CD14-positive monocyte (primary cell): ENCODE measurements around the gene PCSK4. TPM values are rescaled to one million over a fixed set of nuclear protein-coding genes. Genes with fewer than 3 reads are reported as not detected.

Experiments used
- DNase-seq, 3 donors: peaks; one replicate each; pipeline ENCODE4 v3.0.0-alpha.2; 2011 to 2022
- H2AFZ ChIP-seq: 2 replicates; pipeline ENCODE4 v1.6.0; 2012; ENCODE audit warnings: mild to moderate bottlenecking, low read depth, low read length, inconsistent platforms; ENCODE audit not compliant: insufficient read depth, poor library complexity, severe bottlenecking
- H3K27ac ChIP-seq, 2 donors: 1 replicate in 1 of 2; 2 replicates in 1 of 2; pipeline ENCODE4 v1.5.1; 2012 to 2013; ENCODE audit warnings: low read length in 2 of 2, control low read depth in 1 of 2, inconsistent platforms in 1 of 2, low read depth in 1 of 2, mild to moderate bottlenecking in 1 of 2
- H3K27me3 ChIP-seq, 2 donors: one replicate each; pipeline versions ENCODE4 v1.6.0 to v1.6.1; 2011 to 2013; ENCODE audit warnings: low read length in 2 of 2; ENCODE audit not compliant: control insufficient read depth in 2 of 2, insufficient read depth in 2 of 2
- H3K36me3 ChIP-seq, 2 donors: replicated peaks in 1 of 2; 1 replicate in 1 of 2; 2 replicates in 1 of 2; pipeline versions ENCODE4 v1.5.1 to v1.6.1; 2012 to 2013; ENCODE audit warnings: low read length in 2 of 2, control low read depth in 1 of 2, inconsistent platforms in 1 of 2, mild to moderate bottlenecking in 1 of 2; ENCODE audit not compliant: insufficient read depth in 2 of 2, control insufficient read depth in 1 of 2
- H3K4me1 ChIP-seq, 2 donors: 1 replicate in 1 of 2; 2 replicates in 1 of 2; pipeline versions ENCODE4 v1.5.1 to v1.6.1; 2012 to 2013; ENCODE audit warnings: low read length in 2 of 2, control low read depth in 1 of 2, inconsistent platforms in 1 of 2, mild to moderate bottlenecking in 1 of 2, moderate library complexity in 1 of 2; ENCODE audit not compliant: insufficient read depth in 2 of 2, control insufficient read depth in 1 of 2
- H3K4me2 ChIP-seq: replicated peaks from 2 replicates; pipeline ENCODE3; 2012; ENCODE audit warnings: low read length, moderate library complexity, mild to moderate bottlenecking; ENCODE audit not compliant: poor library complexity, severe bottlenecking; ENCODE audit errors: extremely low read depth
- H3K4me3 ChIP-seq, 3 experiments: fragments of 200-600 bp in 1 of 3; sonication (generic) in 1 of 3; replicated peaks in 1 of 3; 1 replicate in 2 of 3; 2 replicates in 1 of 3; pipeline ENCODE4 v1.5.1; 2011 to 2013; ENCODE audit warnings: low read length in 3 of 3, mild to moderate bottlenecking in 3 of 3, control low read depth in 2 of 3, low read depth in 2 of 3, inconsistent platforms in 1 of 3, moderate library complexity in 1 of 3
- H3K79me2 ChIP-seq: 2 replicates; pipeline ENCODE4 v1.6.0; 2012; ENCODE audit warnings: mild to moderate bottlenecking, control low read depth, inconsistent platforms, low read length, moderate library complexity; ENCODE audit not compliant: insufficient read depth
- H3K9ac ChIP-seq: 2 replicates; pipeline ENCODE4 v1.6.0; 2017; ENCODE audit warnings: low read length, mild to moderate bottlenecking; ENCODE audit not compliant: insufficient read depth, poor library complexity, severe bottlenecking
- H3K9me3 ChIP-seq, 2 donors: replicated peaks in 1 of 2; 1 replicate in 1 of 2; 2 replicates in 1 of 2; pipeline versions ENCODE4 v1.5.1 to v1.6.1; 2012 to 2013; ENCODE audit warnings: low read length in 2 of 2, control low read depth in 1 of 2; ENCODE audit not compliant: control insufficient read depth in 1 of 2, insufficient read depth in 1 of 2
- H4K20me1 ChIP-seq: 2 replicates; pipeline ENCODE4 v1.6.0; 2012; ENCODE audit warnings: mild to moderate bottlenecking, low read length, control low read depth, moderate library complexity; ENCODE audit not compliant: insufficient read depth
- H3K27ac Mint-ChIP-seq, 7 donors: one replicate each; pipeline ENCODE4 v1.8.0; 2020; ENCODE audit warnings: mild to moderate bottlenecking in 7 of 7, mixed read lengths in 7 of 7, moderate library complexity in 6 of 7, inconsistent platforms in 2 of 7
- H3K27me3 Mint-ChIP-seq, 3 donors: one replicate each; pipeline ENCODE4 v1.8.0; 2021 to 2022; ENCODE audit warnings: low read depth in 3 of 3, mild to moderate bottlenecking in 3 of 3, mixed read lengths in 3 of 3, moderate library complexity in 3 of 3, inconsistent platforms in 1 of 3
- H3K36me3 Mint-ChIP-seq, 2 donors: one replicate each; pipeline ENCODE4 v1.8.0; 2020; ENCODE audit warnings: mixed read lengths in 2 of 2, inconsistent platforms in 1 of 2, mild to moderate bottlenecking in 1 of 2
- H3K4me1 Mint-ChIP-seq: one replicate; pipeline ENCODE4 v1.8.0; 2020; ENCODE audit warnings: mild to moderate bottlenecking, mixed read lengths
- H3K4me3 Mint-ChIP-seq, 2 donors: one replicate each; pipeline ENCODE4 v1.8.0; 2020; ENCODE audit warnings: mild to moderate bottlenecking in 2 of 2, mixed read lengths in 2 of 2, moderate library complexity in 1 of 2
- H3K9me3 Mint-ChIP-seq, 7 donors: one replicate each; pipeline ENCODE4 v1.8.0; 2020 to 2022; ENCODE audit warnings: mixed read lengths in 7 of 7, mild to moderate bottlenecking in 6 of 7, moderate library complexity in 6 of 7, inconsistent platforms in 2 of 7
- WGBS: methylation state at CpG from one replicate; pipeline ENCODE4 v1.1.5; 2013; ENCODE audit warnings: missing lambda C conversion rate; ENCODE audit not compliant: insufficient coverage; 5-methylcytosine and 5-hydroxymethylcytosine counted together
- intact Hi-C, 2 donors: fragments of 100-400 bp; cut with micrococcal nuclease; formaldehyde crosslinking; loops; one replicate each; pipeline versions ENCODE4 v1.15.0 to v1.15.1; 2023
- polyA plus RNA-seq, 3 donors: library from polyadenylated mRNA; depleted of rRNA in 1 of 3; unstranded in 2 of 3; stranded (reverse) in 1 of 3; fragments of 300-500 nt in 2 of 3; fragments of >200 nt in 1 of 3; fragmentation: Illumina TruSeq in 2 of 3; gene quantifications; 1 replicate in 2 of 3; 2 replicates in 1 of 3; pipeline ENCODE4 v1.2.3, GENCODE V29; 2012 to 2021
- TF ChIP-seq, protein P1 (sequence below): fragments of 200-600 bp; IDR thresholded peaks from one replicate; pipeline ENCODE4 v1.8.0; 2022; ENCODE audit warnings: antibody characterized with exemption, mild to moderate bottlenecking

Gene PCSK4
- polyA plus RNA-seq, 3 donors: 0.34 to 1.0 TPM; not detected in 1

DNA sequence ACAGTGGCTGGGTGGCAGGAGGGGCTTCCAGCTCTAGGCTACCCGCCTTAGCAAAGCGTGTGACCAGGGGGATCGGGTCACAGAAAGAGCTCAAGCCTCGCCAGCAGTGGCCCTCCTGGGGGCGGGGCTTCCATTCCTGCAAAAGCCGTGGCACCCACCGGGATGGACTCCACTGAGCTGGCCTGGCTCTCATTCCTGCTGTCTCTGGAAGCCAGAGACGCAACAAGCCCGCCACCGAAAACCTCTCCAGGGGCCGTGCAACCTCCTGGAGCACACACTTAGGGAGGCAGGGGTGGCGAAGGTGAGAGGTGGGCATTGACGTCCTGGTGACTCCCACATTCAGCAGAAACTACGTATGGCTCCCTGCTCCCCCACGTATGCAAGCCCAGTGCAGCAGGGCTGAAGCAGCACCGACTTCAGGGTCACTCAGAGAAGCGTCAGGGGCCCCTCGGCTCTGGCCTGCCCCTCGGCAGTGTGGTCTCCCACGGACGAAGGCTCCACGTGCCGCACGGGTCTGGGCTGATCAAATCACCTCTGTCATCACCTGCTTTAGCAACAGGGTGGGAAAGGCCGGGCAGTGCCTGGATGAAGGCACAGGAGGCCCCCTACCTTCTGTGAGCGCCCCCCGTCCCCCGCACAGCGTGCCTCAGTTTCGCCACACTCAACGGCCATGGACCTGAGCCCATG is 14.3 kb downstream of the PCSK4 start:
- H3K4me1 Mint-ChIP-seq: peaks cover 39% of the 10 kb centered on the region
- no peak overlapping the region for H3K4me3 ChIP-seq
- intact Hi-C loops: loop anchor here in 1 of 2 donors (5.0 kb wide), 1 partner anchor 34 kb away; no protein-coding TSS in a partner anchor
- peaks cover 20 to 30% of the 10 kb centered on the region in 2 donors for H3K27me3 ChIP-seq
- H3K27ac ChIP-seq: no peak overlapping the region
- peaks cover 29% of the 10 kb centered on the region for H3K79me2 ChIP-seq
- H3K27ac Mint-ChIP-seq: no peak overlapping the region
- H3K9me3 ChIP-seq: peaks cover 8 to 10% of the 10 kb centered on the region in 2 donors
- H3K4me2 ChIP-seq: no peak overlapping the region
- peaks cover 0 to 12% (median 2%) of the 10 kb centered on the region in 7 donors for H3K9me3 Mint-ChIP-seq
- H3K4me1 ChIP-seq: peaks cover 32 to 39% of the 10 kb centered on the region in 2 donors
- WGBS: 97% methylated on average over 30 of the region's 31 CpGs
- no peak overlapping the region for H3K9ac ChIP-seq
- peaks cover 25 to 37% (median 33%) of the 10 kb centered on the region in 3 donors for H3K27me3 Mint-ChIP-seq
- H3K4me3 Mint-ChIP-seq: no peak overlapping the region
- H3K36me3 ChIP-seq: peaks cover 18 to 27% of the 10 kb centered on the region in 2 donors
- DNase-seq: no peak
- H3K36me3 Mint-ChIP-seq: peaks cover 20 to 34% of the 10 kb centered on the region in 2 donors
- TF ChIP-seq, protein P1, sequence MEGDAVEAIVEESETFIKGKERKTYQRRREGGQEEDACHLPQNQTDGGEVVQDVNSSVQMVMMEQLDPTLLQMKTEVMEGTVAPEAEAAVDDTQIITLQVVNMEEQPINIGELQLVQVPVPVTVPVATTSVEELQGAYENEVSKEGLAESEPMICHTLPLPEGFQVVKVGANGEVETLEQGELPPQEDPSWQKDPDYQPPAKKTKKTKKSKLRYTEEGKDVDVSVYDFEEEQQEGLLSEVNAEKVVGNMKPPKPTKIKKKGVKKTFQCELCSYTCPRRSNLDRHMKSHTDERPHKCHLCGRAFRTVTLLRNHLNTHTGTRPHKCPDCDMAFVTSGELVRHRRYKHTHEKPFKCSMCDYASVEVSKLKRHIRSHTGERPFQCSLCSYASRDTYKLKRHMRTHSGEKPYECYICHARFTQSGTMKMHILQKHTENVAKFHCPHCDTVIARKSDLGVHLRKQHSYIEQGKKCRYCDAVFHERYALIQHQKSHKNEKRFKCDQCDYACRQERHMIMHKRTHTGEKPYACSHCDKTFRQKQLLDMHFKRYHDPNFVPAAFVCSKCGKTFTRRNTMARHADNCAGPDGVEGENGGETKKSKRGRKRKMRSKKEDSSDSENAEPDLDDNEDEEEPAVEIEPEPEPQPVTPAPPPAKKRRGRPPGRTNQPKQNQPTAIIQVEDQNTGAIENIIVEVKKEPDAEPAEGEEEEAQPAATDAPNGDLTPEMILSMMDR: no peak
- no peak overlapping the region for H2AFZ ChIP-seq
- H4K20me1 ChIP-seq: peaks cover 59% of the 10 kb centered on the region

DNA sequence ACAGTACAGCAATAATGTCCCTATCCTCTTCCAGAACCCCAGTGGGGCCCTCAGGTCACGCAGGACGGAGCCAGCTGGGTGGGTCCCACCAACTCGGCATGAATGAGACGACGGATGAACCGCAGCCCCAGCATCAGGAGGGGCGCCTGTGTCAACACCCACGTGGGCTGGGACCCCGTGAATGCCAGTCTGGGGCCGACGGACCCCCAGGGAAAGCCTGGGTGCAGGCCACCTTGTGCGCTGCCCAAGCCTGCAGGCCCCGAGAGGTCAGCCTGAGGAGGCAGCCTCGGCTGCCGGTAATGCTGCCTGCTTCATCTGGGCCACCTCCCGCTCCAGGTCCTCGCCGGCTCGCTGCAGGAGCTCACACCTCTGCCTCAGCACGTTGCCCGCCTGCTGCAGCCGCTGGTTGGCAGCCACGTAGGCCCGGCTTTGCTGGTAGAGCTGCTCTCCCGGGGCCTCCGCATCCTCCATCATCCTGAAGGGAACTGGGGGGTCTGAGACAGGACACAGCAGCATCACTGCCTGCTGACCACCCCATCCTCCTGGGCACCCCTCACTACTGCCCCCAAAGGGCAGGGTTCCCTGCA is 15.3 kb downstream of the PCSK4 start:
- H3K4me1 ChIP-seq: peaks cover 38 to 42% of the 10 kb centered on the region in 2 donors
- Mint-ChIP-seq H3K36me3 (peaks cover 20 to 34% of the 10 kb centered on the region in 2 donors), H3K4me3 (no peak overlapping the region), H3K27ac (no peak overlapping the region), H3K9me3 (peaks cover 0 to 16% (median 2%) of the 10 kb centered on the region in 7 donors), H3K4me1 (peaks cover 37% of the 10 kb centered on the region), H3K27me3 (peaks cover 32 to 47% (median 42%) of the 10 kb centered on the region in 3 donors)
- peaks cover 30 to 40% of the 10 kb centered on the region in 2 donors for H3K27me3 ChIP-seq
- peaks cover 8 to 10% of the 10 kb centered on the region in 2 donors for H3K9me3 ChIP-seq
- TF ChIP-seq, protein P1: no peak
- intact Hi-C loops: loop anchor here in 1 of 2 donors (5.0 kb wide), 1 partner anchor 33 kb away; no protein-coding TSS in a partner anchor
- H3K36me3 ChIP-seq: peaks cover 18 to 27% of the 10 kb centered on the region in 2 donors
- no peak for DNase-seq
- 97% methylated on average over 25 of the region's 26 CpGs for WGBS
- H3K4me2 ChIP-seq: no peak overlapping the region
- H2AFZ ChIP-seq: no peak overlapping the region
- no peak overlapping the region for H3K27ac ChIP-seq
- peaks cover 69% of the 10 kb centered on the region for H4K20me1 ChIP-seq
- H3K79me2 ChIP-seq: peaks cover 29% of the 10 kb centered on the region
- no peak overlapping the region for H3K9ac ChIP-seq
- no peak overlapping the region for H3K4me3 ChIP-seq
